ENCODE data around the gene UBFD1. TPM values are rescaled to one million over a fixed set of nuclear protein-coding genes. Genes with fewer than 3 reads are reported as not detected.

UBFD1 gene
- total and polyA plus RNA-seq, 10 of the 15 experiments (the other 5 are each of a cell fraction or from before 2014, with no cell fraction given) = 7.3 to 48.5 (median 32.1) TPM

GRCh38 chr16:23508589-23509440 is 48.7 kb upstream of the UBFD1 start:
- Histone ChIP-seq H4K20me1 (ENCODE audit: control insufficient read depth, insufficient read depth) (peaks cover 23% of the 10 kb centered on the region), H3K27ac (ENCODE audit: control insufficient read depth, insufficient read depth) (peak overlapping the region; percentile 68), H3K4me2 (ENCODE audit: control insufficient read depth, insufficient read depth) (peak overlapping the region; percentile 91), H2AFZ (ENCODE audit: control insufficient read depth, low read depth, low read length) (no peak overlapping the region), H3K9ac (ENCODE audit: control insufficient read depth, insufficient read depth, low read length) (peak overlapping the region; percentile 86), H3K79me2 (ENCODE audit: control insufficient read depth, insufficient read depth, low read length) (peaks cover 68% of the 10 kb centered on the region), H3K36me3 (ENCODE audit: control insufficient read depth in 2 of 2, insufficient read depth in 2 of 2, low read length in 1 of 2) (no peaks in the 10 kb centered on the region), H3K27me3 (replicated peaks in 1 of 2; ENCODE audit: control insufficient read depth in 2 of 2, insufficient read depth in 2 of 2, low read length in 1 of 2) (no peaks in the 10 kb centered on the region), H3K9me3 (replicated peaks; ENCODE audit: control insufficient read depth, insufficient read depth, low read length) (no peaks in the 10 kb centered on the region), H3K4me3 (peak overlapping the region; percentile 94), H3K4me1 (ENCODE audit: control insufficient read depth, insufficient read depth, low read length) (peaks cover 31% of the 10 kb centered on the region)
- DNase-seq (ENCODE audit: low read depth, low spot score) (no peak), ATAC-seq (no peak), FAIRE-seq (peak; percentile 31)
- ChIA-PET CTCF (interaction anchor here (1.0 to 5.1 kb wide), 3 partner anchors 10 to 74 kb away, joined by 3 to 35 read pairs (median 3); partner anchors contain the start of genes EARS2 and UBFD1), POLR2A (interaction anchor here (0.5 to 2.1 kb wide), 5 partner anchors 9 to 29 kb away, joined by 3 to 6 read pairs (median 3); no protein-coding TSS in a partner anchor), SMC1A (ENCODE audit: uncharacterized antibody, unreplicated experiment) (interaction anchor here (2.8 to 7.9 kb wide), 3 partner anchors 11 to 74 kb away, joined by 10 to 61 read pairs (median 48); no protein-coding TSS in a partner anchor), RAD21 (ENCODE audit: unreplicated experiment) (interaction anchor here (0.8 to 1.9 kb wide), 2 partner anchors 9 to 88 kb away, joined by 4 to 7 read pairs; no protein-coding TSS in a partner anchor)
- BruUV-seq (replicated peaks) = TSS peak; percentile 57
- WGBS (ENCODE audit: insufficient coverage, insufficient replicate concordance, low lambda C conversion rate, missing lambda C conversion rate) = 2% methylated on average over 28 of the region's 28 CpGs
- in situ Hi-C loops (cut with MboI) (loop anchor here (10.0 kb wide), 1 partner anchor 336 kb away; no protein-coding TSS in a partner anchor), intact Hi-C loops (cut with micrococcal nuclease; ENCODE audit: unreplicated experiment) (loop anchor here (5.0 kb wide), 3 partner anchors 57 to 217 kb away; partner anchors contain the start of genes COG7 and NDUFAB1)
- TF ChIP-seq STAT1 (conservative IDR thresholded peaks at IDR 0.05) (no peak), MLLT1 (IDR thresholded peaks at IDR 0.05) (no peak), NKRF (conservative IDR thresholded peaks at IDR 0.05) (0 out of 2 replicates have a peak, but pooled peaks have one; percentile 6), TARDBP (IDR thresholded peaks at IDR 0.05; ENCODE audit: borderline replicate concordance) (no peak), HDGF (IDR thresholded peaks at IDR 0.05) (peak; percentile 82; the same call in 1 of the 2 replicates), GABPA (IDR thresholded peaks at IDR 0.05; ENCODE audit: low read depth) (no peak), CEBPB (IDR thresholded peaks at IDR 0.05; ENCODE audit: borderline replicate concordance in 1 of 2, low read depth in 2 of 2, low read length in 2 of 2) (no peak), ZSCAN29 (IDR thresholded peaks at IDR 0.05) (no peak), ZBTB33 (IDR thresholded peaks at IDR 0.05) (no peak), POLR2A (IDR thresholded peaks at IDR 0.05; ENCODE audit: low read depth, low read length) (peak; percentile 35; the same call in 1 of the 2 replicates), RUNX3 (IDR thresholded peaks at IDR 0.05; ENCODE audit: low read length) (peak; percentile 2; the same call in 1 of the 2 replicates), CTCF (IDR thresholded peaks at IDR 0.05 in 2 of 3, conservative IDR thresholded peaks at IDR 0.05 in 1 of 3; ENCODE audit: control insufficient read depth in 2 of 3, extremely low read depth in 1 of 3, insufficient read depth in 1 of 3, low read depth in 3 of 3, low read length in 3 of 3) (no peak), ZNF207 (IDR thresholded peaks at IDR 0.05; ENCODE audit: borderline replicate concordance) (no peak)
